PC-3 (cell line): ENCODE measurements around the gene KRI1.

Experiments used
- CTCF ChIP-seq: fragments of 300-600 bp; sonication (generic); conservative IDR thresholded peaks from 2 replicates; pipeline ENCODE4 v1.5.1; 2017; ENCODE audit warnings: antibody characterized with exemption, low read depth, mild to moderate bottlenecking, low read length
- EZH2 ChIP-seq: fragments of 300-600 bp; sonication (generic); IDR thresholded peaks from one replicate; pipeline ENCODE4 v1.6.1; 2017; ENCODE audit warnings: antibody characterized with exemption, mild to moderate bottlenecking, low read length; ENCODE audit not compliant: unreplicated experiment
- EZH2phosphoT487 ChIP-seq: fragments of 300-600 bp; sonication (generic); IDR thresholded peaks from 2 replicates; pipeline ENCODE4 v1.6.1; 2018; ENCODE audit warnings: mild to moderate bottlenecking, antibody characterized with exemption, low read length, borderline replicate concordance

GRCh38 chr19:10546817-10547216 lies 19.0 kb downstream of the KRI1 start:
- TF ChIP-seq EZH2phosphoT487 (no peak), CTCF (no peak), EZH2 (no peak)
